HG03342 (cell line): Measurements from ENCODE around the gene TECPR2.
"Not testable (repeated sequence)": the region's sequence is repeated elsewhere in the genome, so short reads cannot be mapped to it uniquely, and the experiment has no call there.

Source experiments
- ATAC-seq: cut with Tn5 transposase; IDR thresholded peaks from one replicate; pipeline ENCODE4 v1.9.1; 2021; ENCODE audit warnings: mild to moderate bottlenecking, moderate library complexity; ENCODE audit not compliant: unreplicated experiment

The TECPR2 gene, protein sequence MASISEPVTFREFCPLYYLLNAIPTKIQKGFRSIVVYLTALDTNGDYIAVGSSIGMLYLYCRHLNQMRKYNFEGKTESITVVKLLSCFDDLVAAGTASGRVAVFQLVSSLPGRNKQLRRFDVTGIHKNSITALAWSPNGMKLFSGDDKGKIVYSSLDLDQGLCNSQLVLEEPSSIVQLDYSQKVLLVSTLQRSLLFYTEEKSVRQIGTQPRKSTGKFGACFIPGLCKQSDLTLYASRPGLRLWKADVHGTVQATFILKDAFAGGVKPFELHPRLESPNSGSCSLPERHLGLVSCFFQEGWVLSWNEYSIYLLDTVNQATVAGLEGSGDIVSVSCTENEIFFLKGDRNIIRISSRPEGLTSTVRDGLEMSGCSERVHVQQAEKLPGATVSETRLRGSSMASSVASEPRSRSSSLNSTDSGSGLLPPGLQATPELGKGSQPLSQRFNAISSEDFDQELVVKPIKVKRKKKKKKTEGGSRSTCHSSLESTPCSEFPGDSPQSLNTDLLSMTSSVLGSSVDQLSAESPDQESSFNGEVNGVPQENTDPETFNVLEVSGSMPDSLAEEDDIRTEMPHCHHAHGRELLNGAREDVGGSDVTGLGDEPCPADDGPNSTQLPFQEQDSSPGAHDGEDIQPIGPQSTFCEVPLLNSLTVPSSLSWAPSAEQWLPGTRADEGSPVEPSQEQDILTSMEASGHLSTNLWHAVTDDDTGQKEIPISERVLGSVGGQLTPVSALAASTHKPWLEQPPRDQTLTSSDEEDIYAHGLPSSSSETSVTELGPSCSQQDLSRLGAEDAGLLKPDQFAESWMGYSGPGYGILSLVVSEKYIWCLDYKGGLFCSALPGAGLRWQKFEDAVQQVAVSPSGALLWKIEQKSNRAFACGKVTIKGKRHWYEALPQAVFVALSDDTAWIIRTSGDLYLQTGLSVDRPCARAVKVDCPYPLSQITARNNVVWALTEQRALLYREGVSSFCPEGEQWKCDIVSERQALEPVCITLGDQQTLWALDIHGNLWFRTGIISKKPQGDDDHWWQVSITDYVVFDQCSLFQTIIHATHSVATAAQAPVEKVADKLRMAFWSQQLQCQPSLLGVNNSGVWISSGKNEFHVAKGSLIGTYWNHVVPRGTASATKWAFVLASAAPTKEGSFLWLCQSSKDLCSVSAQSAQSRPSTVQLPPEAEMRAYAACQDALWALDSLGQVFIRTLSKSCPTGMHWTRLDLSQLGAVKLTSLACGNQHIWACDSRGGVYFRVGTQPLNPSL (N-terminal part only)

DNA sequence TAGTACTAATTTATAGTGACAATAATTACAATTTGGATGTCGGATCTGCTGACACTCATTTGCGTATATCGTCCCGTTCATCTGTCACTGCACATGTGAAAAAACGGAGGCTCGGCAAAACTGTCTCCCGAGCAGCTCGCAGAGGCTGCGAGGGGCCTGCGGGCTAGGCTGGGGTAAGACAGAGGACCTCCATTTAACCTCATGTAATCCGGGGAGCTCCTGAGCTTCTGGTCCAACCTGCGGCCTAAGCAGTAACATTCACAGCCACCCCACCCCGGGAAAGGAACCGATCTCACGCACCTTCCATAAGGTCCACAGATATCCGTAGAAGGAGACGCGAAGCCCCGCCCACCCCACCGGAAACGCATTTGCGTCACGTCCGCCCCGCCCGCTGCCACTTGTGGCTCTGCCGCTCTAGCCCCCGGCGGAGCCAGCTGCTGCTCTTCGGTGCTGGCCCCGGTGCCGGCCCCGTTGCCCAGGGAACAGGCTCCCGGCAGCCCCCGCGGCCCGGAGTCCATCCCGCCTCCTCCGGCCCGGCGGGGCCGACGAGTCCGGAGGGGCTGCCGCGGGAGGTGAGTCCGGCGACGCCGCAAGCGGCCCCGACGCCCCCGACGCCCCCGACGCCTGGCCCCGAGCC, at the start of gene TECPR2, which contains the start of gene CINP:
Gene TECPR2, plus strand, starts transcription at position 397 of the 637 bp plus-strand sequence. CDS start 13,781 bp downstream, outside the sequence.
Gene CINP, minus strand, starts transcription at position 346 of the 637 bp plus-strand sequence. Its CDS starts 39 bp downstream, at position 307.
- ATAC-seq, result peak; percentile 94

DNA sequence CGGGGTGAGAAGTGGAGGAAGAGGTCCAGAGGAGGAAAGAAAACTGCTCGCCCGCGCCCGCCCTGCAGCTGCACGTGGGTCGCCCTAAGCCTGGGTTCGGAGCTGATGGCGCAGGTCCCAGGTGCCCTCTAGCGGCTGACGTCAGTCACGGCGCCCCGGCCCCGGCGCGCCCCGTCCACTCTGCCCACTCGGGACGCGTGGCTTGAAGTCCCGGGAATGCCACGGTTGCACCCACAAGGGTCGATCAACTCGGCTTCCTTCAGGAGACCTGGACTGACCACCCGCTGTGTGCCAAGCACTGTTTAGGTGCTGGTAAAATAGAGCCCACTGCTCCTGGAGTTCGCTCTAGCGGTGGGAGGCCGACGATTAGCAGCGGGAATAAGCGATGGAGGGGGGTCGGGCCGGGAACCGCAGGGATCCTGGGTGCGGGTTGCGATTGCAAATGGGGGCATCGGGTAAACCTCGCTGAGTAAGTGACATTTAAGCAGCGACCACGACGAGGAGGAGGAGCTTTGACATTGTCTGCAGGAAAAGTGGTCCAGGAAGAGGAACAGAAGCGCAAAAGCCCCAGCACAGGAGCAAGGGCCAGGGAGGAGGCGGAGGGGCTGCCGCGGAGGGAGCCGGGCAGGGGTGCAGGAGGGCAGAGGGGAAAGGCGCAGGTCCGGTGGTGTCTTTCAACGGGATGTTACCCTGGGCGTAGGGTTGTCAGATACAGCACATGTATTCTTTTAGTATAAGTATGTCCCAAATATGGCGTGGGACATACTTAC, 48.3 kb upstream of the TECPR2 start:
- ATAC-seq, result peak; percentile 55

DNA sequence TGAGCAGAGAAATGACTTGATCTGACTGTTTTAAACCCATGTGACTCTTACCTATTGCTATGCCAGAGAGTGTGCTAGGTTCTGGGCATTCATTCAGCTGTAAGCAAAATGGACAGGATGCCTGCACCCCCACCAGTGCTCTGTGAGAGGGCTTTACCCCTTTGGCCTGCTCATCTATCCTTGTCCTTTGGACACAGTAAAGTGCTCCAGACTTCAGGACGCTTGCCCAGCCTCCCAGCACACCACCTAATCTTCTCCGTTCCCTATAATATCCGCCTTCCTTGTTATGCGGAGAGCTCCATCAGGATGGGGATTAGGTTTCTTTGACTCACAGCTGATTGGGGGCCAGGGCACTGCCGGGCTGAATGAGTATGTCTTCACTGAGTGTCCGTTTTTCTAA, 47.6 kb upstream of the TECPR2 start:
- no peak for ATAC-seq

DNA sequence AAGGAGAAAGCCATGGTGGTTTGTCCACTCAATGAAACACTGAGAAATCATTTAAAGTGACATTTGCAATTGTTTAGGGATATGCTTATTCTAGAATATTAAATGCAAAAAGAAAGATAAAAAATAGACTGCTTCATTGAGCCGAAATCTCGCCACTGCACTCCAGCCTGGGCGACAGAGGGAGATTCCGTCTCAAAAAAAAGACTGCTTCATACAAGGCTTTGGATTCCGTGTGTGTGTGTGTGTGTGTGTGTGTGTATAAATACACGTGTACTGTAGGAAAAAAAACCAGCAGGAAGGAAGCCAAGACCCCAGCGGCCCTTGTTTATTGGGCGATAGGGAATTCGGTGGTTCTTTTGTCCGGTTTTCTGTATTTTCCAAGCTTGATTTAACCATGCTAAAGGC, 46.4 kb upstream of the TECPR2 start:
- no peak for ATAC-seq

DNA sequence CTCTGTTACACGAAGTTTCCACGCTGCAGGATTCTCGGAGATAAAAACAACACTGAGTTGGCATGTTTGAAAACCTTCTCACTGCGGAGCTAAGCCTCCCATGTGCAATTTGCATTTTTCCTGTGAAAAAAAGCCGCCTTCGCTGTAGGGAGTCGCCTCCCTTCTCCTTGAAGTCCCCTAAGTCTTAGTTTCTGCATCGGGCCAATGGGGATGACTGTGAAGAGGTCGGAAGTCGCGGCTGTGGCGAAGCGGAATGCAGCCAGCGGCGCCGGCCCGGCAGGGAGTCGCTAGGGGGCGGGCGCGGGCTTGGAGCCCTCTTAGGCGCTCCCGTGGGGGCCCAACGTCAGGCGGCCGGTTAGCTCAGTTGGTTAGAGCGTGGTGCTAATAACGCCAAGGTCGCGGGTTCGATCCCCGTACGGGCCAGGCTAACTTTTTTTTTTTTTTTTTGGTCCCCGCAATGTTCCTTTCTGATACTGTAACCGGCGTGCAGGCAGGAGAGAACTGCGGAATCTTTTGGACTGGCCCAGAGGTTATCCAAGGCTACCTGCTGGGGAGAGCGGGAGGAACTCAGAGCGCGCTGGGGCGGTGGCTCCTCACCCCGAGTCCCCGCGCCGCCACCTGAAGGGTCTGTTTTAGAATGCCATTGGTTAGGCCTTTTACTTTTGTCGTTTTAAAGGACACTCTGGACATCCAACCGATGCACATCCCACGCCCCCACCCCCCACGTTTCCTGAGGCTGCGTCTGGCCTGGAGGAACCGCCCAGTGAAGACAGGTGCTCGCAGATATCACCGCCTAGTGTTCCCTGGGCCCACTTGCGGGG, 45.8 kb upstream of the TECPR2 start:
- peak; percentile 64 for ATAC-seq

DNA sequence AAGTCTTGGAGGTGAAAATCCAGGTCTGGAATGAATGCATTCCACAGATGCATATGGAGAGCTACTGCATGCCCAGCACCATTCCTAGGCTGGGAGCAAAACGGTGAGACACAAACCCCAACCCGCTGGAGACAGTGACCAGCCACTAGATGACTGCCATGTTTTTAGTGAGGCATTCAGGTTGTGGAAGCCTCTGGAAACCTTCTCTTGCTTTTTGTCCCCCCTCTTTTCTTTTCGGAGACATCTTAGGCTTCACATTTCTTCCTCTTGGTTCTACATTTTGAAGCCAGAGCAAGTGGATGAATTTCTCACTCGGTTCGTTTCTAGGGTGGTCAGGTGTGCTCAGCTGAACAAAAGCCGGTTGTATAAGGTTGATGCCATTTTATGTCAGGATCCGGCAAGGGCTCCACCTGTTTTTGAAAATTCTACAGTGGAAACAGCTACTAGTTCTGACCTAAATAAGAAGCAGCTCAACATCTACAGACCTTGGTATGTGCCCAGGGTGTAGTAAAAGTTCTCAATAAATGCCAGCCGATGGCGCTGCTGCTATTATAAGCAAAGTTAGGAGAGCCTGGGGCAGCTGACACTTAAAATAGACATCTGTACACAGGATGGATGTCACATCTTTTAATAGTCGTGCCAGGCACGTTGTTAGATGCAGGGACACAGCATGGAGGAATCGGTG, 45.0 kb upstream of the TECPR2 start:
- no peak for ATAC-seq

DNA sequence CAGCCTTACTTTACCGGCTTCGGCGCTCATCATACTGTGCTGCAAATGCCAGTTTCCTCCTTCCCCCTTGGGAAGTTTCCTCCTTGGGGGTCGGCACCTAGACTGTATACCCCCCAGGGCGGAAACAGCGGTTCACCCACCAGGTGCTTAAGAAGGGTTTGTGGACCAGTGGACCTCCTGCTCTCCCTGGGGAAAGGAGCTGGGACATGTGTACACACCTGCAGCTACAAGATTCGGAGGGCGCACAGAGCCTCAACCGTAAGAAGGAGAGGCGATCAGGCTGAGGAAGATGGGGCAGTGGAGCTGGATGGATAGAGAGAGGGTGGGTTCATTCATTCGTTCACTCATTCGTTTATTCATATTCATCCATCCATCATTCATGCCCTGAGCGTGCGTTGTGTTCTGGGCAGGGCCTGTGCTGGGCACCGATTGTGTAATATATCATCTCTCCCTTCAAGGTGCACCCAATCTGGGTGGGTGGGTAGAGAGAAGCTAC, 43.9 kb upstream of the TECPR2 start:
- no peak for ATAC-seq

DNA sequence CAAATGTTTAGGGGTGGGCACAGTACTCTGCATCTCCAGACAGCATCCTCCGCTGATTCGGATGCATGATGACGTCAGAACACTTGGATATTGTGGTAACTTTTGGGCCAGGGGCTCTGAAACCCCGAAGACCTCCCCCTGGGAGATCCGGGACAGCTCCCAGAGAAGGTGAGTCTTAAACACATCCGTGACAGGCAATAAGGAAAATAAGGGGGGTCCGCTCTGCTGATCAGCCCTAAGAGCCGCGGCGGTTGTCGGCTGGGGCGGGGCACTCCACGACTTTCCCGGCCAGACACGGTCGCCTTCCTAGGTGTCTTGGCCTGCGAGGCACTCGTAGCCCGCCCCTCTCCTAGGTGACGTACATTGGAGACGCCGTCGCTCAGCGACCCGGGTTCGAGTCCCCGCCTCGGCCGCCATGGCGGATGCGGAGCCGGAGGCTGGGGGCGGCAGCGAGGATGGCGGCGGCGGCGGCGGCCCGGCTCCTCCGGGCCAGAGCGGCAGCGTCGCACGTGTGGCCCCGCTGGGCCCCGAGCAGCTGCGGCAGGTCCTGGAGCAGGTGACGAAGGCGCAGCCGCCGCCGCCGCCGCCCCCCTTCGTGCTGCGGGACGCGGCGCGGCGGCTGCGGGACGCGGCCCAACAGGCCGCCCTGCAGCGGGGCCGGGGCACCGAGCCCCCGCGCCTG, 43.2 kb upstream of the TECPR2 start, which contains the start of gene ZNF839:
Gene ZNF839, plus strand, starts transcription at position 396 of the 682 bp plus-strand sequence. Its CDS starts 20 bp downstream, at position 416.
- peak; percentile 56 for ATAC-seq

DNA sequence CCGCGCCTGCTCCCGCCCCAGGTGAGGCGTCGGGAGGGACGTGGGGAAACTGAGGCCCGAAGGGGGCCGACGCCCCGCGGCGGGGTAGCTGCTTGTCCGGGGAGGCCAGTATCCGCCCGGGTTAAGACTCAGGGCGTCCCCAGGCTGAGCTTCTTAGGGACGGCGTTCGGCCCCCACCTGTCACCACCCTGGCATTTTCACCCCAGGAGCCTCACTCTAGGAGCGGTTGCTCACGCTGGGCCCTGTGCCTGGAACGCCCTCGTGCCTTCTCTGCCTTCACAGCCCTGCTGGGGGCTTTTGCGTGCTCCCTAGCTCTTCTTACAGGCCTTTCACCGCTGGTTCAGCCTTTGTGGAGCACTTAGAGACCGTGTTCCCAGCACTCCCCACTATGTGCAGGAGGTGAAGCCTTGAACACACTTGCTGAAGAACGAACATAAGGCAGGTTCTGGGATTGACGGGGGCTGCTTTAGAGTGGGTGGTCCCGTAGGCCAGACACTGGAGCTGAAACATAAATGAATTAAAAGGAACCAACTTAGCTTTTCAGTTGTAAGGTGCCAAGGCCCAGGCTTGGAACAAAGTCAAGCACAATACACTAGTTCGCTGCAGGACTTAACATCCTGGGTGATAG, 42.6 kb upstream of the TECPR2 start:
- peak; percentile 22 for ATAC-seq

DNA sequence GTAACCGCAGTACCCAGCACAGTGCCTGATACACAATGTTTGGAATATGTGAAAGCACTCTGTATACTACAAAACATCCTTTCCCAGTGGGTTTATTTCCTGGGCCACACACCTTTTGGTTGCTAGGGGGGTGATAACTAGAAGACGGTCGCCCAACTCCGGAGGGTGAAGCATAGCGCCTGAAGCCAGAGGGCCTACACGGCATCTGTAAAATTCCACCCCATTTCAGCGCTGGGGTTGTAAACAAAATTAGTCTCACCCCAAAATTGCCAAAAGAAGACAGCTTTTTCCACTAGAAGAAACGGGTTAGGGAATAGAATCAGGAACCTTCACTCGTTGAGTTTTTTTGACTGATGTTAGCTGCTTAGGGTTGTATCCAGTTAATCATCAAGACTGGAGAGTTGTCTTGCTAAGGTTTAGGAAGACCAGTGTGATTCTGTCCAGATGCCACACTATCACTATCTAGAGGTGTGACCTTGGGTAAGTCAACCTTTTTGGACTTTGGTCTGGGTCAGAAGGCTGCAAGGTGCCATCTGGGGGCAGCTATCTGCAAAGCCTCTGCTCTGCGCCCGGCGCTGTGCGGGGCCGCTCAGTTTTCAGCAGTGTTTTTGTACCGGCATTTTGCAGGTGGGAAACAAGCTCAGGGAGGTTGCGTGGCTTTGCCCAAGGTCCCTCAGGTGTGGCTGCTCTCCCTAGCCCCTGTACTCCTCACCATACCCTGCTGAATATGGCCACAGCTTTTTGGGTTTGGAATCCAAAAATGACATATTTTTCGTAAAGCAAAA, 41.9 kb upstream of the TECPR2 start:
- no peak for ATAC-seq

DNA sequence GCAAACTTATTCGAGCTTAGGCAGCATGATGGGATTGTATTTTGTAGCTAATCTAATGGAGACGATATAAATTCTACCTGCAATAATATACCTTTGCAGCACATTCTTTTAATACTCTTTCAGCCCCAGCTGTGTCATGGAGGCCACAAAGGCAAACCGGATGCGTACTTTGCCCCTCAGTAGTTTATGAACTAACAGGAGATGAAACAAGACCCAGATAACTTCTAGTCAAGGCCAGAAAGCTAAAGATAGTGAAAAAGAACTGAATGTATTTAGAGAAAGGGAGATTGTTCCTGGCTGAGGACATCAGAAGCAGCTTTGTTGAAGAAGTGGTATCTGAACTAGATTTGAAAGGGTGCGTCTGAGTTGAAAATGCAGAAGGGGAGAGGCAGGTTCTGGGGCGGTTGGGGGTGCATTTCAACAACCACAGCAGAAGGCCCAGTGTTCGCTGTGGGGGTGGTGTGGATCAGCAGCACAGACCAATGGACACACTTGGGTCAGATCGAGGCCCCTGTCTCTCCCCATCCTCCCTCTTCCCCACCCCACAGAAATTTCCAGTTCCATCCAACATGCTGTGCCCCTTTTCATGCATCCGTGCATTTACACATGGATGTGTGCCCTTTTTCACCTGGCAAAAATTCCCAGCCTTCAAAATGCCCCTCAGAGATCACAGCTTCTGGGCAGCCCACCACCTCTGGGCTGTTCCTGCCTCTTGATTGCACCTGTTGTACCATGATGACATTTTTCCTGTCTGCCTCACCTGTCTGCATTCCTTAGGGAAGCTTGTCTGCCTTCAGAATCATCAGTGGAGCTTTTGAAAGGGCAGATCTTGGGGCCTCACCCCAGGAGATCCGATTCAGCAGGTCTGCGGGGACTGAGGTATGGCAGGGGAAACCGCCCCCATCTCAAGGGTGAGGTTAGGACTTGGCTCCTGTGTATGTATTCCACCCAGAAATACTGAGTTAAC, 41.0 kb upstream of the TECPR2 start:
- no peak for ATAC-seq

DNA sequence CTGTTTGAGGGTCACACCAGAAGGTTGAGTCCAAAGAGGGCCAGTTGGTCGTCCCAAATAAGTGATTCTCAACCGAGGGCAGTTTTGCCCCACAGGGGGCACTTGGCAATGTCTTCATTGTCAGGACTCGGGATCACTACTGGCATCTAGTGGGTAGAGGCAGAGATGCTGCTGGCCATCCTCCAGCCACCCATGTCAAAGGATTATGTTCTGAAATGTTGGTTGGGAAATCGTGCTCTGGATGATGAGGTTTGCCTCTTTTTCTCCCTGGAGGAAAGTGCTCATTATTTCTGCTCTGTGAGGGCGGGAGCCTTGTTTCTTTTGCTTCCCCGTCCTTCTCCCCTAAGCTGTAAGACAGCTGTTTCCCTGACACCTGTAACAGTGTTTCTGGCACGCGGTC, 39.6 kb upstream of the TECPR2 start:
- ATAC-seq, result no peak

DNA sequence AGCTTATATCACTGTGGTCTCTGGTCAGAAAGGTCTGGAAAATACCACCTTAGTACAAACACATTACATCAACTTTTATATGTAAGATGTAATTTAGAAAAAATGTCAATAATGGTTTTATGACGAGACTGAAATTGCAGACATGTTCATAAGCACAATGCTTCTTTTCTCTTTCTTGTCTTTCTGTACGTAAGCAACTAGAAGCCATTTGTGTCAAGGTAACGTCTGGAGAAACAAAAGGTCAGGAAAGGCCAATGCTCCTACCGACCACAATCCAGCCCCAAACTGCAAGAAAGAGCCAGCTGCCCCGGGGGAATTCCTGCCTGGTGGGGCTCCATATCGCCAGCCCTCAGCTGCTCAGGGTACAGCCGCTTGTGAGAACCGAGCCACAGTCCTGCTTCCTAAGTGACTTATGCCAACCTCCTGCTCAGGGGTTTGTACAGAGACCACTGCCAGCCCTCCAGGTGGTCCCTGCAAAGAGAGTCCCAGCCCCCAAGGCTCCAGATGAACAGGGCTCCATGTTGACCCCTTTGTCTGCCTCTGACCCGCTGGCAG, 36.9 kb upstream of the TECPR2 start:
- no peak for ATAC-seq

DNA sequence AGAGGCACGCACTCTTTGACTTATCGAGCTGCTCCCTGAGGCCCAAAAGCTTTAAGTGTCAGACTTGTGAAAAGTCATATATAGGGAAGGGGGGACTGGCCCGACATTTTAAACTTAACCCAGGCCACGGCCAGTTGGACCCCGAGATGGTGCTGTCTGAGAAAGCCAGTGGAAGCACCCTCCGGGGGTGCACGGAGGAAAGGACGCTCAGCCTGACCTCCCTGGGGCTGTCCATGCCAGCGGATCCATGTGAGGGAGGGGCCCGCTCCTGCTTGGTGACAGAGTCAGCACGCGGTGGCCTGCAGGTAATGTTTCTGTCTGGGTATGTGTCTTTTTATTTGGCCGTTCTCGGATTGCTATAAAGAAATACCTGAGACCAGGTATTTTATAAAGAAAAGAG, 36.2 kb upstream of the TECPR2 start:
- ATAC-seq, result no peak

DNA sequence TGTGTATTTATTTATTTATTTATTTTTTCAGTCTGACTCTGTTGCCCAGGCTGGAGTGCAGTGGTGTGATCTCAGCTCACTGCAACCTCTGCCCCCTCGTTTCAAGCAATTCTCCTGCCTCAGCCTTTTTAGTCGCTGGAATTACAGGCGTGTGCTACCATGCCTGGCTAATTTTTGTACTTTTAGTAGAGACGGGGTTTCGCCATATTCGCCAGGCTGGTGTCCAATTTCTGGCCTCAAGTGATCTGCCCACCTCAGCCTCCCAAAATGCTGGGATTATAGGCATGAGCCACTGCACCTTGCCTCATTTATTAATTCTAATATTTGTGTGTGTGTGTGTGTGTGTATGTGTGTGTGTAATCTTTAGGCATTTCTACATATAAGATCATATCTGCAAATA, 33.4 kb upstream of the TECPR2 start:
- ATAC-seq, result not testable (repeated sequence)
